Erythroblast (primary cell): Measurements from ENCODE around the gene ACKR3.

Experiments
- GATA1 ChIP-seq: IDR thresholded peaks from 2 replicates; pipeline ENCODE4 v1.6.1; 2011; ENCODE audit warnings: low read depth, mild to moderate bottlenecking, control low read depth, low read length, moderate library complexity
- POLR2A ChIP-seq: IDR thresholded peaks from 2 replicates; pipeline ENCODE4 v1.6.1; 2011; ENCODE audit warnings: mild to moderate bottlenecking, low read length

- no peak for TF ChIP-seq POLR2A
- TF ChIP-seq GATA1, result no peak
Measured at GRCh38 chr2:236562434-236562833, 7.2 kb upstream of the ACKR3 start.
